Effector CD8-positive, alpha-beta T cell (primary cell): ENCODE measurements around the gene TTC39C.

Source experiments
- DNase-seq: peaks from one replicate; lab custom pipeline; 2025; lab: John Stamatoyannopoulos, UW

TTC39C gene

DNA sequence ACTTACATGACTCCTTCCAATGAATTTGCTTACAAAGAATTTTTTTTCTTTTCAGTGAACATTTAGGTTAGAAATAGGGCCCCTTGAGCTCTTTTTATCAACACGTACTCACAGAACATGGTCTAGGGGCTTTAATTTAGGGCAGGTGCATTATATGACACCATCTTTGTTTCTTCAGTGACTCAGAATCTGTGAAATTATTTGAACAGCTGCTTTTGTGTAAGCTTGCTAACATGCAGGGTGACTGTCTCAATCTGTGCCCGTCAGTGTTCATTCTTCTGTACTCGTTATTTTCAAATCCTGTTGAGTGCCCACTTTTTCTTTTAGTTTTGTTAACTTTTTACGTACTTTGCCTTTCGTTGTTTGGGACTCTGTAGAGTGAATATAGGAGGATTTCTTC lies 71.5 kb downstream of the TTC39C start:
- DNase-seq = no peak

GRCh38 chr18:24089076-24089475 lies 74.5 kb downstream of the TTC39C start:
- no peak for DNase-seq

GRCh38 chr18:24089515-24090337 lies 75.2 kb downstream of the TTC39C start:
- DNase-seq = no peak

GRCh38 chr18:24090876-24091275 lies 76.3 kb downstream of the TTC39C start:
- DNase-seq = no peak

DNA sequence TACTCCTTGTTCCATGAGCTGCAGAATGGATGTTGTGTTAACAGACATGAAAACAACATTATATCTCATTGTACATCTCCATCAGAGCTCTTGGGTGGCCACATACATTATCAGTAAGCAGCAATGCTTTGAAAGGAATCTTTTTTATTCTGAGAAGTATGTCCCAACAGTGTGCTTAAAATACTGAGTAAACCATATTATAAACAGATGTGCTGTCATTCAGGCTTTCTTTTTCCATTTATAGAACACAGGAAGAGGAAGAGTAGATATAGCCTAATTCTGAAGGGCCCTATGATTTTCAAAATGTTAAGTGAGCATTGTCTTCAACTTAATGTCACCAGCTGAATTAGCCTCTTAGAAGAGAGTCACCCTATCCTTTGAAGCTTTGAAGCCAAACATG lies 80.0 kb downstream of the TTC39C start:
- DNase-seq = no peak

DNA sequence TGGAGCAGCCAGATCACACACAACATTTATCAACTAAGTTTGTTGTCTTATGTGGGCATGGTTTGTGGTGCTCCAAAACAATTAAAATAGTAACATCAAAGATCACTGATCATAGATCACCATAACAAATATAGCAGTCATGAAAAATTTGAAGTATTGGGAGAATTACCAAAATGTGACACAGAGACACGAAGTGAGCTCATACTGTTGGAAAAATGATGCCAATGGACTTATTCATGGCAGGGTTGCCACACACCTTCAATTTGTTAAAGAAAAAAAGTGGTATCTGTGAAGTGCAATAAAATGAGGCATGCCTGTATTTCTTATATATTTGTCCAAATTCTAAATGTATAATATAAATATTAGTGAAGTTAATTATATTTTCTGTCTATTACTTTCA lies 81.4 kb downstream of the TTC39C start:
- no peak for DNase-seq

DNA sequence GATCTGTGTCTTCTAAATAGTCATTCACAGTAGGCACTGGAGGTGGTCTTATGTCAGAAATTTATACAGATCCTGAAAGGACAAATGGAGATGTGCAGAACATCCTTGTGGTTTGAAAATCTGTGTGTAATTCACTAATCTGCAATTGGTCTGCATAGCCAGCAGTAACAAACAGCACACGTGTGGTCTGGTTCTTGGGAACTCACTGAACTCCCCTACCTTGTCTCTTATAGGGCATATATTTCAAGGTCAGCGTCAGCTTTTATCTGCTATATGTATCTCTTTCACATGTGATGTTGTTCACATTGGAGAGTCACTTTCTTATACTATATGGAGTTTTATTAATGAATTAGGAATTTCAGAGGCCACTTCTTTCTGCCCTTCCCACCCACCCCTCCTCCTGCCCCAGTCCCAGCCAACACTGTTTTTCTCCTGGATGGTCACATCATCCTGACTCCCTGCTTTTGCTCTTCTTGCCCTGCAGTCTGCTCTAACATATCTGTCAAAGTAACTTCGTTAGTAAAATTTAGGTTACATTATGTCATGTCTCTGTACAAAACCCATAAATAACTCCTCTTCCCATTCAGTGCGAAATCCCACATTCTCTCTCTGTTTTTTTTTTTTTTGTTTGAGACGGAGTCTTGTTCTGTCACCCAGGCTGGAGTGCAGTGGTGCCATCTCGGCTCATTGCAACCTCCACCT lies 88.9 kb downstream of the TTC39C start:
- DNase-seq = no peak

GRCh38 chr18:24104486-24104885 lies 89.9 kb downstream of the TTC39C start:
- no peak for DNase-seq

DNA sequence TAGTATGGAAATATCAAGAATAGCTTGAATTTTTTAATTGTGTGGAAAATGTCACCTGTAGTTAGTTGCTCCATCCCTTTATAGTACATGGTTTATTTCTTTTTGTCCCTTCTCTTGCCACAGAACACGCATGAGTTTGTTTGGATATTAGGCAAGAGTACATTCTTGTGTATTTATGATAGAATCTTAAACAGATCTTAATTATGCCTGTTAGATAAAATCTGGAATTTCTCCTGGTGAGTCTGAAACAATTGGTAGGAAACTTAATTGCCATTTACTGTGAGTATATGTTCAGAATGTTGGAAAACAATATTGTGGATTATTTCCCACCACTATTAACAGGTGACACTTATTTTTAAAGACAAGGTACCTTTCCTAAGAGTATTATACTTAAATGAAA lies 94.1 kb downstream of the TTC39C start:
- no peak for DNase-seq

DNA sequence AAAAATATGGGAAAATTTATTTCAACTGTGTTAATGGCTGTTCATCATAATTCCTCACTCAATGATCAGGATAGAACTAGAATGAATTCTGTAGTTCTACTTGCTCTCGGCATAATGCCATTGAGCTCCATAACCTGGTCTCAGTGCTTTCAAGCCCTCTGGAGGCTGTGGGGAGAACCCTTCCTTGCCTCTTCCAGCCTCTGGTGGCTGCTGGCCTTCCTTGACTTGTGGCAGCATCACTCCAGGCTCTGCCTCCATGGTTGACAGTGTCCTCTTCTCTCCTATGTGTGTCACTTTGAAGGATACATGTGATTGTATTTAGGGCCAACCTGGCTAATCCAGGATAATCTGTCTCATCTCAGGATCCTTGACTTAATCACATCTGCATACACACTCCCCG lies 97.4 kb downstream of the TTC39C start:
- no peak for DNase-seq

GRCh38 chr18:24112464-24112863 lies 97.9 kb downstream of the TTC39C start:
- DNase-seq = no peak

GRCh38 chr18:24112874-24113615 lies 98.5 kb downstream of the TTC39C start:
- no peak for DNase-seq

GRCh38 chr18:24114924-24115549 lies 100.5 kb downstream of the TTC39C start:
- no peak for DNase-seq

- no peak for DNase-seq
Observed at GRCh38 chr18:24115628-24116027, 101.1 kb downstream of the TTC39C start.

- peak; percentile 69 for DNase-seq
Observed at GRCh38 chr18:24118750-24119577, 104.4 kb downstream of the TTC39C start.

DNA sequence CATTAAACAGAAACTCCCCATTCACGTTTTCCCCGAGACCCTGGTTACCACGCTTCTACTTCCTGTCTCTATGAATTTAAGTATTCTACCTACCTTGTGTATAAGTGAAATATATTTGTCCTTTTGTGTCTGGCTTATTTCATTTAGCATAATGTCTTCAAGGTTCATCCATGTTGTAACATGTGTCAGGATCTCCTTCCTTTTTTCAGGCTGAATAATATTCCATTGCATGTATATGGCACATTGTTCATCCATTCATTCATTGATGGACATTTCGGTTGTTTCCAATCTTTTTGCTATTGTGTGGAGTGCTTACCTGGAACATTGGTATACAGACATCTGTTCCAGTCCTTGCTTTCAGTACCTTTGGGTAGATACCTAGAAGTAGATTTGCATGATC lies 106.1 kb downstream of the TTC39C start:
- no peak for DNase-seq

DNA sequence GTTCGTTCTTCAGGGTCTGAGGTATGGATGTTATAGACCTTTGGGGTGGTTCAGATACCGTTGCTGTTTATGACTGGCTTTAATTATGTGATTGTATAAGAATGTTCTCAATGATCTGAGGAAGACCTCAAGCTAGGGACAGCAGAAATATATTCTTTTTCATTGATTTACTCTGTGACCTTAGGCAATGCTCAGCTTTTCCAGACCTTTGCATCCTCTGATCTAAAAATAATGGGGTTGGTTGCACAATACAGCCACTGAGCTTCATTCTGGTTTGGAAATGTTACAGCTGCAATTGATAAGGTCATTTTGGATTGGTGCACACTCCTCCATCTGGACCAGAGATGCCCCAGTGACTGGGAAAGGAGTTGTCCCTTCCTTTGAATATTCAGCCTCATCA lies 107.1 kb downstream of the TTC39C start:
- DNase-seq = no peak

- no peak for DNase-seq
Observed at GRCh38 chr18:24126155-24126961, 111.8 kb downstream of the TTC39C start.

DNA sequence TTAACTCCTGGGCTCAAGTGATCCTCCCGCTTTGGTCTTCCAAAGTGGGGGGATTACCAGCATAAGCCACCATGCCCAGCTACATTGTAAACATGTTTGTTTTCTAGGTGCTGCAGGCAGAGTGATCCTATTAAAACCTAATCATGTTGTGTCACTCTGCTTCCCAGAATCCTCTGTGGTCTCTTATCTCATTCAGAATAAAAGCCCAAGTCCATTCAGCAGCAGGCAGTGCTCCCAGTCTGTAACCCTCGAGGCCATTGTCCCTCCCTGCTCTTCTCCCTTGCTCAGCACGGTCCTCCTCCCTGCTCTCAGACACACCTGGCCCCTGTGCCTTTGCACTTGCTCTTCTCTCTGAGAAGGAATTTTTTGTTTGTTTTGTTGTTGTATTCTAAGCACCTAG lies 113.2 kb downstream of the TTC39C start:
- DNase-seq = no peak

- DNase-seq = no peak
Observed at GRCh38 chr18:24128700-24129099, 114.1 kb downstream of the TTC39C start.

DNA sequence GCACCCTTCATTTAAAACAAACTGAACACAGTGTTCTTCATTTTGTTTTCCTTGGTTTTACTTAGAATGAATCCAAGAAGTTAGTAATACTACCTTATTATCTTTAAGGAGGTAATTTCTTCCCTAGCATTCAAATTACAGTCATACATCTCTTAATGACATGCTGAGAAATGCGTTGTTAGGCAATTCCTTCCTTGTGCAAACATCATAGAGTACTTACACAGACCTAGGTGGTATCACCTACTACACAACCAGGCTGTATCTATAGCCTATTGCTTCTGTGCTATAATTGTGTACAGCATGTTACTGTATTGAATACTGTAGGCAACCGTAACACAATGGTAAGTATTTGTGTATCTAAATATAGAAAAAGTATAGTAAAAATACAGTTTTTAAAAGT lies 115.9 kb downstream of the TTC39C start:
- DNase-seq = no peak
